ENCODE data around the gene TENT4B. TPM values are rescaled to one million over a fixed set of nuclear protein-coding genes. Genes with fewer than 3 reads are reported as not detected.

Gene TENT4B
- total and polyA plus RNA-seq, 8 donors, result 14.8 to 19.0 (median 15.9) TPM

DNA sequence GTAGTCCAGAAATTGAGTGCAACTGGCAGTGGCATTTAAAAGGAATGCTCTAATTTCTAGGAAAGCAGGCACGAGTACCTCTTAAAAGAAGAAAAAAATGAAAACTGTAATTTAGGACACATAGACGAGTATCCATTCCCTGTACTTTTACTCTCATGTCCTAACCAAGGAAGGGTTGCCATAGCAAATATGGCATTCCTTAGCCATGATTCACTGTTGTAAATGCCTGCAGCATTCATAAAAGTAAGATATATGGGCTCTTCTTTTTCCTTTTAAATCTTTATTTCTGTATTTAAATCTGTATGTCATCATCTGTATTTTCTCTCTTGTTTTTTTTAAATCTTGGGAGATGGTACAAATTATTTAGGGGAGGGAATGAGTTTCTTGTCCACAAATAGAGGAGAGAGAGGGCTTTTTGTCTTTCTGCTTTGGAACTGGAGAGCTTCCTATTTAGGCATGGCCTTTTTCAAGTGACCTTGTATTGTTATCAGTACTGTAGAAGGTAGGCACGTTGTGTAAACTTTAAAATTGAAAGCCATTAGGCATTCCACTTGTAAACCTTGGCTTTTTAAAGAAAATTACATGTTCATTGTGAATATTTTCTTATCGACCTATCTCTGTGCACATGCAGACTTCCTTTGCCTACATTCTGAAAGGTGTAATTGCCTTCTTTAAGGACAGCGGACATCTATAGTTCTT lies 50.0 kb downstream of the TENT4B start:
- TF ChIP-seq, protein P1, sequence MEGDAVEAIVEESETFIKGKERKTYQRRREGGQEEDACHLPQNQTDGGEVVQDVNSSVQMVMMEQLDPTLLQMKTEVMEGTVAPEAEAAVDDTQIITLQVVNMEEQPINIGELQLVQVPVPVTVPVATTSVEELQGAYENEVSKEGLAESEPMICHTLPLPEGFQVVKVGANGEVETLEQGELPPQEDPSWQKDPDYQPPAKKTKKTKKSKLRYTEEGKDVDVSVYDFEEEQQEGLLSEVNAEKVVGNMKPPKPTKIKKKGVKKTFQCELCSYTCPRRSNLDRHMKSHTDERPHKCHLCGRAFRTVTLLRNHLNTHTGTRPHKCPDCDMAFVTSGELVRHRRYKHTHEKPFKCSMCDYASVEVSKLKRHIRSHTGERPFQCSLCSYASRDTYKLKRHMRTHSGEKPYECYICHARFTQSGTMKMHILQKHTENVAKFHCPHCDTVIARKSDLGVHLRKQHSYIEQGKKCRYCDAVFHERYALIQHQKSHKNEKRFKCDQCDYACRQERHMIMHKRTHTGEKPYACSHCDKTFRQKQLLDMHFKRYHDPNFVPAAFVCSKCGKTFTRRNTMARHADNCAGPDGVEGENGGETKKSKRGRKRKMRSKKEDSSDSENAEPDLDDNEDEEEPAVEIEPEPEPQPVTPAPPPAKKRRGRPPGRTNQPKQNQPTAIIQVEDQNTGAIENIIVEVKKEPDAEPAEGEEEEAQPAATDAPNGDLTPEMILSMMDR (IDR thresholded peaks at IDR 0.05), result no peak
- H3K36me3 ChIP-seq, result no peaks in the 10 kb centered on the region
- no peak overlapping the region for H3K4me3 ChIP-seq
- intact Hi-C loops (cut with DNase I), result no loop called here
- peak overlapping the region; percentile 66 to 73 for H3K27ac ChIP-seq
- H3K9me3 ChIP-seq, result no peaks in the 10 kb centered on the region
- ATAC-seq, result peak; percentile 72
- peaks cover 17 to 53% of the 10 kb centered on the region in 2 donors for H3K4me1 ChIP-seq
- DNase-seq, result peak in 1 of 4 donors; percentile 48
- H3K27me3 ChIP-seq, result no peaks in the 10 kb centered on the region

DNA sequence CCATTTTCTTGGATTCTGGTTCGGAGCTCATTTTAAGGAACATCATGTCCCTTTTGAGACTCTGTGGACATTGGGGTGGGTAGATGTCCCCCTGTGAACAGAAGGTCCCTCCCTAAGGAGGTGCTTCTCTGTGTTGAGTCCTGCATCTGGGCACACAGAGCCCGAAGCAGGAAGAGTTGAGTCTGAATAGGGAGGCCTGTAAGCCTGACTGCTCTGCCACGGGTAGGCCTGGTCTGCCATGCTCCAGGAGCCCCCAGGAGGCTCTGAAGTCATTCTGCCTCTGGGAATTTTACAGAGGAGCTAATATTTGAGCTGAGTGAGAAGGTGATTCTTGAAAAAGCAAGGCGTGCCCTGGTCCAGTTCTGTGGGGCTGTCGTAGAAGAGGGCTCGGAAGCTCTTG lies 50.6 kb downstream of the TENT4B start:
- no peak overlapping the region for H3K4me3 ChIP-seq
- peaks cover 18 to 53% of the 10 kb centered on the region in 2 donors for H3K4me1 ChIP-seq
- no peak for DNase-seq

DNA sequence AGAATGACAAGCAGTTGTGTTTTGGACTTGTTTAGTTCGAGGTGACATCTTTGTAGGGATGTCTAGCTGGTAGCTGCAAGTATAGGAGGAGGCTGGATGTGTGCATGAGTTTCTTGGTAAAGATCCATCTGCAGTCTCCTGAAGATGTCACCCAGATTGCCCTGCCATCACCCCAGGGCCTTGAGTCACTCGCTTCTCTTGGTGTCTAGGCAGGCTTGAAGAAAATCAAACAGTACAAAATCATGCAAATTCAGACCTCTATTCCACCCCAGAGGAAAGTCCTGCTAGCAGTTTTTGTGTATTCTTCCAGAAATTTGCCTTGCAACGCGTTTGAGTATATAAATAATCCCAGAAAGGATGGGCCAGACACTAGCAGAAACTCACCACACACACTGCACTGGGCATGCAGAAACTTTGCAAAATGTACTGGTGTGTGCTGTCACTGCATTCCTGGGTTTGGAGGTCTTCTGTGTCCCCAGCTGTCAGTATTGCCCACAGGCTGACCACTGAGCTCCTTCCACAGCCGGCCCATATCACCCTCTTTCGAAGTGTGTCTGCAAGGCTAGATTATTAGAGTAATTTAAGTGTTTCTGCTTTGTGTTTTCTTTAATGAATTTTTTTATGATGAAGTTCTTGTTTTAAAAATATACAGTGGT lies 51.5 kb downstream of the TENT4B start:
- Histone ChIP-seq H3K9me3 (no peaks in the 10 kb centered on the region), H3K27me3 (no peaks in the 10 kb centered on the region), H3K27ac (peak overlapping the region in 1 of 2 donors; percentile 66), H3K4me3 (no peak overlapping the region), H3K4me1 (peaks cover 22 to 55% of the 10 kb centered on the region in 2 donors), H3K36me3 (no peaks in the 10 kb centered on the region)
- intact Hi-C loops (cut with DNase I), result loop anchor here in 1 of 2 donors (5.0 kb wide), 1 partner anchor 52 kb away; the partner anchor contains the start of gene TENT4B
- ATAC-seq (no peak), DNase-seq (no peak)
- TF ChIP-seq, protein P1 (IDR thresholded peaks at IDR 0.05), result no peak

More for the DNA sequence above, 50.6 kb downstream of the TENT4B start:
- peak; percentile 5 for ATAC-seq
- TF ChIP-seq, protein P1 (IDR thresholded peaks at IDR 0.05), result no peak
- intact Hi-C loops (cut with DNase I), result no loop called here
- H3K27ac ChIP-seq, result peak overlapping the region; percentile 66 to 73
- no peaks in the 10 kb centered on the region for H3K36me3 ChIP-seq
- H3K9me3 ChIP-seq, result no peaks in the 10 kb centered on the region
- H3K27me3 ChIP-seq, result no peaks in the 10 kb centered on the region

DNA sequence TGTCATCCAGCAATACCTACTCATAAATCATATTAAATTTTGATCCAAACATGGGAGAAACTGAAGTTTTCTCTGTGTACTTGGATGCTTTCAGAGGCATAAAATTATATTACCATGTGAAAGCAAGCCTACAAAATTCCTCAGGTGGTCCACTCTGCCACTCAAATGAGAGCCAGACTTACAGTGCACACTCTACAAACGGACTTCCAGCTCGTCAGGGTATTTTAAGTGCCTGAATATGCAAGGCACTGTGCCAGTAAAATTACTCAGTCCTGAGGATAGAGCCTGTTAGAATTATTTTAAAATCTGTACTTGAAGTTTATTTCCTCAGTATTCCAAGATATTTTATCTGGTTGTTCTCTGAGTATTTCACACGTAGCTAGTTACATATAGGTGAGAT lies 54.5 kb downstream of the TENT4B start:
- Histone ChIP-seq H3K4me1 (peaks cover 33 to 66% of the 10 kb centered on the region in 2 donors), H3K36me3 (peaks cover 0 to 10% of the 10 kb centered on the region in 2 donors), H3K27me3 (no peaks in the 10 kb centered on the region), H3K9me3 (no peaks in the 10 kb centered on the region), H3K4me3 (no peak overlapping the region), H3K27ac (no peak overlapping the region)
- DNase-seq, result no peak
- TF ChIP-seq, protein P1 (IDR thresholded peaks at IDR 0.05), result no peak
- peak; percentile 28 for ATAC-seq
- intact Hi-C loops (cut with DNase I), result loop anchor here in 1 of 2 donors (5.0 kb wide), 1 partner anchor 55 kb away; the partner anchor contains the start of gene TENT4B

DNA sequence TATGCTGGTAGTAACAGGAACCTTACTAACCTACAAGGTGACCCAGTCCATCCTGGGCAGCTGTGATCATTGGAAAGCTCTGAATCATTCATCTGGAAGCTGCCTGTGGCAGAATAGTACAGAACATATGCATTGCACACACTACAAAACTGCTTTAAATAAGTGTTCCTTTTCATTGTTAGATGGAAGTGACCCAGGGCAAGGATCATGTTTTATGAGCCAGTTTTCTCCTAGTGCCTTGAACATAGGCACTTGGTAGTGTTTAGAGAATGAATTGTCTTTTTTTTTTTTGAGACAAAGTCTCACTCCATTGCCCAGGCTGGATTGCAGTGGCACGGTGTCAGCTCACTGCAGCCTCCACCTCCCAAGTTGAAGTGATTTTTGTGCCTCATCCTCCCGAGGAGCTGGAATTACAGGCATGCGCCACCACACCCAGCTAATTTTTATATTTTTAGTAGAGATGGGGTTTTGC lies 55.4 kb downstream of the TENT4B start:
- DNase-seq, result no peak
- intact Hi-C loops (cut with DNase I), result loop anchor here in 1 of 2 donors (5.0 kb wide), 1 partner anchor 56 kb away; the partner anchor contains the start of gene TENT4B
- H3K4me1 ChIP-seq, result peaks cover 28 to 62% of the 10 kb centered on the region in 2 donors

More for the DNA sequence above, 55.4 kb downstream of the TENT4B start:
- ATAC-seq, result no peak
- Histone ChIP-seq H3K36me3 (peaks cover 0 to 17% of the 10 kb centered on the region in 2 donors), H3K27ac (no peak overlapping the region), H3K27me3 (no peaks in the 10 kb centered on the region), H3K4me3 (no peak overlapping the region), H3K9me3 (no peaks in the 10 kb centered on the region)
- TF ChIP-seq, protein P1 (IDR thresholded peaks at IDR 0.05), result no peak

Measured in left lung (tissue), 10 donors.